ENCODE measurements around the gene CCDC127.

GRCh38 chr5:196350-196749 is 21.6 kb downstream of the CCDC127 start:
- no peak for TF ChIP-seq PCBP2 (optimal IDR thresholded peaks at IDR 0.05; ENCODE audit: low read depth, low read length, poor library complexity, severe bottlenecking)
- no peak for TF ChIP-seq ZBTB1 (CRISPR knock-in tag; IDR thresholded peaks at IDR 0.05; ENCODE audit: borderline replicate concordance)
- no peak for TF ChIP-seq CTCF (CRISPR knock-in tag; IDR thresholded peaks at IDR 0.05)
- no peak for TF ChIP-seq HES4 (CRISPR knock-in tag; IDR thresholded peaks at IDR 0.05; ENCODE audit: borderline replicate concordance)
- TF ChIP-seq ZZZ3 (CRISPR knock-in tag; IDR thresholded peaks at IDR 0.05; ENCODE audit: borderline replicate concordance) = no peak

All from HepG2 (cell line).